MM.1S (cell line): ENCODE results near the gene SPACA5B.
"Not testable (repeated sequence)": the region's sequence is repeated elsewhere in the genome, so short reads cannot be mapped to it uniquely, and the experiment has no call there.

Experiments used
- DNase-seq: peaks from one replicate; pipeline ENCODE4 v3.0.0-alpha.2; 2015
- H2AFZ ChIP-seq: fragments of 300-600 bp; sonication (generic); 2 replicates; pipeline ENCODE4 v1.6.0; 2016; ENCODE audit warnings: antibody characterized with exemption, low read length
- H3F3A ChIP-seq: fragments of 300-600 bp; sonication (generic); 2 replicates; pipeline ENCODE4 v1.6.1; 2016; ENCODE audit warnings: mild to moderate bottlenecking, antibody characterized with exemption, low read length, moderate library complexity, mixed read lengths; ENCODE audit not compliant: insufficient read depth
- H3K27ac ChIP-seq: fragments of 300-600 bp; sonication (generic); 2 replicates; pipeline ENCODE4 v1.5.1; 2016; ENCODE audit warnings: mild to moderate bottlenecking, low read length
- H3K27me3 ChIP-seq: fragments of 300-600 bp; sonication (generic); replicated peaks from 2 replicates; pipeline ENCODE4 v1.6.0; 2016; ENCODE audit warnings: low read length; ENCODE audit not compliant: insufficient read depth
- H3K36me3 ChIP-seq: fragments of 300-600 bp; sonication (generic); replicated peaks from 2 replicates; pipeline ENCODE4 v1.6.1; 2016; ENCODE audit warnings: mild to moderate bottlenecking, low read length, mixed read lengths; ENCODE audit not compliant: insufficient read depth
- H3K4me1 ChIP-seq: fragments of 300-600 bp; sonication (generic); 2 replicates; pipeline ENCODE4 v1.6.1; 2016; ENCODE audit warnings: low read length, mixed read lengths
- H3K4me2 ChIP-seq: fragments of 300-600 bp; sonication (generic); 2 replicates; pipeline ENCODE4 v1.6.0; 2016; ENCODE audit warnings: low read depth, low read length
- H3K4me3 ChIP-seq: fragments of 300-600 bp; sonication (generic); 2 replicates; pipeline ENCODE4 v1.5.1; 2016; ENCODE audit warnings: low read length, mixed read lengths
- H3K79me2 ChIP-seq: fragments of 300-600 bp; sonication (generic); 2 replicates; pipeline ENCODE4 v1.6.1; 2016; ENCODE audit warnings: mixed run types, low read length, mixed read lengths
- H3K9ac ChIP-seq: fragments of 300-600 bp; sonication (generic); 2 replicates; pipeline ENCODE4 v1.6.1; 2016; ENCODE audit warnings: low read length, mixed read lengths
- H3K9me2 ChIP-seq: fragments of 300-600 bp; sonication (generic); replicated peaks from 2 replicates; pipeline ENCODE4 v1.6.1; 2016; ENCODE audit warnings: mild to moderate bottlenecking, low read length, mixed read lengths; ENCODE audit not compliant: insufficient read depth
- H3K9me3 ChIP-seq: fragments of 300-600 bp; sonication (generic); replicated peaks from 2 replicates; pipeline ENCODE4 v1.6.1; 2016; ENCODE audit warnings: mild to moderate bottlenecking, low read length, mixed read lengths; ENCODE audit not compliant: insufficient read depth
- H4K20me1 ChIP-seq: fragments of 300-600 bp; sonication (generic); 2 replicates; pipeline ENCODE4 v1.6.1; 2016; ENCODE audit warnings: mild to moderate bottlenecking, low read length, moderate library complexity, mixed read lengths; ENCODE audit not compliant: insufficient read depth
- EZH2 ChIP-seq: fragments of 300-600 bp; sonication (generic); optimal IDR thresholded peaks from 2 replicates; pipeline ENCODE3; 2017; ENCODE audit warnings: low read depth, mild to moderate bottlenecking, antibody characterized with exemption, low read length, mixed read lengths
- EZH2phosphoT487 ChIP-seq: fragments of 300-600 bp; sonication (generic); IDR thresholded peaks from 2 replicates; pipeline ENCODE4 v1.6.1; 2018; ENCODE audit warnings: antibody characterized with exemption, low read length
- TF ChIP-seq, protein P1 (sequence below): fragments of 300-600 bp; sonication (generic); IDR thresholded peaks from 2 replicates; pipeline ENCODE4 v1.5.1; 2016; ENCODE audit warnings: antibody characterized with exemption, low read length, mixed read lengths

Gene SPACA5B

DNA sequence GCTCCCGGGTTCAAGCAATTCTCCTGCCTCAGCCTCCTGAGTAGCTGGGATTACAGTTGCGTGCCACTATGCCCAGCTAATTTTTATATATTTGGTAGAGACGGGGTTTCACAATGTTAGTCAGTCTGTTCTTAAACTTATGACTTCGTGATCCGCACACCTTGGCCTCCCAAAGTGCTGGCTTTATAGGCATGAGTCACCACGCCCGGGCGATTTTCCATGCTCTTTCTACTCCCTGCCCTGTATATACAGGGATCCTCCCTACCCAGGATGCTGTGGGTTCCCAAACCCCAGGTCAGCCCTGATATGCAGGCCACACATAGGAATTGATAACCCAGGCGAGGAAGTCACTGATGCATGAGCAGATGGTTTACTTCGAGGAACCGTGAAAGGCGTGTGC, 34.8 kb downstream of the SPACA5B start:
- no peak for DNase-seq
- Histone ChIP-seq H3K4me3 (no peak overlapping the region), H3K9me3 (no peaks in the 10 kb centered on the region), H3K4me1 (no peaks in the 10 kb centered on the region), H3K36me3 (no peaks in the 10 kb centered on the region), H3K9me2 (no peaks in the 10 kb centered on the region), H3K27ac (no peak overlapping the region), H3K27me3 (no peaks in the 10 kb centered on the region), H3K4me2 (no peak overlapping the region), H4K20me1 (no peaks in the 10 kb centered on the region), H2AFZ (no peak overlapping the region), H3F3A (no peaks in the 10 kb centered on the region), H3K9ac (no peak overlapping the region), H3K79me2 (no peaks in the 10 kb centered on the region)
- TF ChIP-seq EZH2 (no peak), EZH2phosphoT487 (no peak)
- TF ChIP-seq, protein P1, sequence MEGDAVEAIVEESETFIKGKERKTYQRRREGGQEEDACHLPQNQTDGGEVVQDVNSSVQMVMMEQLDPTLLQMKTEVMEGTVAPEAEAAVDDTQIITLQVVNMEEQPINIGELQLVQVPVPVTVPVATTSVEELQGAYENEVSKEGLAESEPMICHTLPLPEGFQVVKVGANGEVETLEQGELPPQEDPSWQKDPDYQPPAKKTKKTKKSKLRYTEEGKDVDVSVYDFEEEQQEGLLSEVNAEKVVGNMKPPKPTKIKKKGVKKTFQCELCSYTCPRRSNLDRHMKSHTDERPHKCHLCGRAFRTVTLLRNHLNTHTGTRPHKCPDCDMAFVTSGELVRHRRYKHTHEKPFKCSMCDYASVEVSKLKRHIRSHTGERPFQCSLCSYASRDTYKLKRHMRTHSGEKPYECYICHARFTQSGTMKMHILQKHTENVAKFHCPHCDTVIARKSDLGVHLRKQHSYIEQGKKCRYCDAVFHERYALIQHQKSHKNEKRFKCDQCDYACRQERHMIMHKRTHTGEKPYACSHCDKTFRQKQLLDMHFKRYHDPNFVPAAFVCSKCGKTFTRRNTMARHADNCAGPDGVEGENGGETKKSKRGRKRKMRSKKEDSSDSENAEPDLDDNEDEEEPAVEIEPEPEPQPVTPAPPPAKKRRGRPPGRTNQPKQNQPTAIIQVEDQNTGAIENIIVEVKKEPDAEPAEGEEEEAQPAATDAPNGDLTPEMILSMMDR = no peak

DNA sequence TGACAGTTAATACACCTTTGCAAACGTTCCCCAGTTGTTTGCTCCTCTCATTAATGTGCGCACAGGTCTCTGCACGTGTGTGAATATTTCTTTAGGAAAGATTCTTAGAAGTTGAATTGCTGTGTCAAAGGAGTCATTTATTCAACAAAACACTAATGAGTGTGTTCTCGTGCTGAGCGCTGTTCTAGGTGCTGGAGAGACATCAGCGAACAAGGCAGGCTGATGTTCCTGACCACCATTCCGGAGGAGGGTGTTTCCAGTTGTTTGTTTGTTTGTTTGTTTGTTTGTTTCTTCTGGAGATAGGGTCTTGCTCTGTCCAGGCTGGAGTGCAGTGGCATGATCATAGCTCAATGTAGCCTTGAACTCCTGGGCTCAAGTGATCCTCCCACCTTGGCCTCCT, 35.9 kb downstream of the SPACA5B start:
- H3K9ac ChIP-seq, H3K27ac ChIP-seq, H3K36me3 ChIP-seq, H3K79me2 ChIP-seq, H3K4me1 ChIP-seq, H3K27me3 ChIP-seq, H3K4me3 ChIP-seq, H3K9me3 ChIP-seq, H4K20me1 ChIP-seq, H3F3A ChIP-seq, H3K9me2 ChIP-seq, H3K4me2 ChIP-seq, H2AFZ ChIP-seq, DNase-seq: not testable (repeated sequence)

DNA sequence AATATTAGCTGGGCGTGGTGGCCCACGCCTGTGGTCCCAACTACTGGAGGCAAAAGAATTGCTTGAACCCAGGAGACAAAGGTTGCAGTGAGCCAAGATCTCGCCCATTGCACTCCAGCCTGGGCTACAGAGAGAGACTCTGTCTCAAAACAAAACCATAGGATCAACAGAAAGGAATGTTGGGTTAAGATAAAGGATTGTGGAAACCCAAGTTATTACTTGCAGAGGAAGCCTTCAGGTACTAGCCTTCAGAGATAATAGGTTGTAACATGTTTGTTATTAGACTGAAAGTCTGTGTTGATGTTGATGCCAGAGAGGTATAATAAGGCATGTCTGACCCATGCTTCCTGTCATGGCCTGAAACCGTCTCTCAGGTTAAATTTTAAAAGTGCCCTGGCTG, 49.3 kb downstream of the SPACA5B start:
- no peak for DNase-seq
- TF ChIP-seq EZH2phosphoT487 = no peak
- TF ChIP-seq, protein P1 = no peak
- Histone ChIP-seq H3K27ac (no peak overlapping the region), H3K27me3 (no peaks in the 10 kb centered on the region), H4K20me1 (no peaks in the 10 kb centered on the region), H3K9me3 (no peaks in the 10 kb centered on the region), H3K4me1 (no peaks in the 10 kb centered on the region), H2AFZ (no peak overlapping the region), H3K9me2 (no peaks in the 10 kb centered on the region), H3F3A (no peaks in the 10 kb centered on the region), H3K9ac (no peak overlapping the region), H3K4me3 (no peak overlapping the region), H3K36me3 (no peaks in the 10 kb centered on the region), H3K4me2 (no peak overlapping the region), H3K79me2 (no peaks in the 10 kb centered on the region)

DNA sequence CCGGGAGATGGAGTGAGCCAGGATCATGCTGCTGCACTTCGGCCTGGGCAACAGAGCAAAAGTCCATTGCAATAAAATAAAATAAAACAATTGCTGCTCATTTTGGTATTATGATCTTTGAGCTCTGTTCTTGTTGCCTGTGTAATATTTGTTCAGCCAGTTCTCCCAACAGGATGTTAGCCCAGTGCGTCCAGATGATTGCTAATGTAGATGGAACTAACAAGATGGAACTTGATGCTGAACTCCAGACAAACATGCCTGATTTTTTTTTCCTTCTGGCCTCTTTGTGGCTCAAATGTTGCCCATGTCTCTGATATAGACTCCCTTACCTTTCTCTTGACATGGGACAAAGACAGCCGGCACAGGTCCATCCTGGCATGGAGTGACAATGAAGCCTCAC, 50.4 kb downstream of the SPACA5B start:
- no peaks in the 10 kb centered on the region for H4K20me1 ChIP-seq
- no peaks in the 10 kb centered on the region for H3K36me3 ChIP-seq
- DNase-seq = no peak

DNA sequence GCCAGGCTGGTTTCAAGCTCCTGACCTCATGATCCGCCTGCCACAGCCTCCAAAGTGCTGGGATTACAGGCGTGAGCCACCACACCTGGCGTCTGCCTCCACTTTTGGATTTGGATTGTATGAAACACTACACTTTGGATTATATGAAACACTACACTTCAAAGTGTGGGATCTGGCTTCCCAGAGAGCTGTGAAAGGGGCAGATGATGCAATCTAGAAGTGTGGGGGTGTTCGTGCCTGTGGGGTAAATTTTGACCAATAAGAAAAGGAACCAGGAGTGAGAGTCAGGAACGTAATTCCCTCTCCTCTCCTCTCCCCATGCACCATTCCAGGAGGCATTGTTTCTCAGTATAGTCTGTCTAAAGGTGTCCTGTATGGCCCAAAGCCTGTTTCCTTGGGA, 51.5 kb downstream of the SPACA5B start:
- H3K9me2 ChIP-seq, H3K4me2 ChIP-seq, H3K4me3 ChIP-seq, DNase-seq, H3K4me1 ChIP-seq, H3K9me3 ChIP-seq, H3F3A ChIP-seq, H3K27ac ChIP-seq, H3K79me2 ChIP-seq, H3K9ac ChIP-seq, H3K36me3 ChIP-seq, H2AFZ ChIP-seq, H3K27me3 ChIP-seq, H4K20me1 ChIP-seq: not testable (repeated sequence)

More for the DNA sequence above, 50.4 kb downstream of the SPACA5B start:
- Histone ChIP-seq H3K4me2 (no peak overlapping the region), H2AFZ (no peak overlapping the region), H3F3A (no peaks in the 10 kb centered on the region), H3K9me2 (no peaks in the 10 kb centered on the region), H3K27ac (no peak overlapping the region), H3K9ac (no peak overlapping the region), H3K79me2 (no peaks in the 10 kb centered on the region), H3K4me1 (no peaks in the 10 kb centered on the region), H3K9me3 (no peaks in the 10 kb centered on the region), H3K4me3 (no peak overlapping the region), H3K27me3 (no peaks in the 10 kb centered on the region)
- TF ChIP-seq, protein P1 = no peak
- TF ChIP-seq EZH2phosphoT487 = no peak
- no peak for TF ChIP-seq EZH2
